ENCODE results near the gene LTBP1.

The LTBP1 gene

GRCh38 chr2:33011941-33012340 is 65.2 kb downstream of the LTBP1 start:
- no peak for DNase-seq (ENCODE audit: low read depth)

- DNase-seq (ENCODE audit: low read depth), result no peak
Measured at GRCh38 chr2:33013684-33014110, 66.9 kb downstream of the LTBP1 start.

GRCh38 chr2:33014268-33014667 is 67.5 kb downstream of the LTBP1 start:
- no peak for DNase-seq (ENCODE audit: low read depth)

GRCh38 chr2:33015421-33016142 is 68.8 kb downstream of the LTBP1 start:
- no peak for DNase-seq (ENCODE audit: low read depth)

- no peak for DNase-seq (ENCODE audit: low read depth)
Measured at GRCh38 chr2:33018271-33018670, 71.5 kb downstream of the LTBP1 start.

GRCh38 chr2:33019796-33020195 is 73.0 kb downstream of the LTBP1 start:
- DNase-seq (ENCODE audit: low read depth), result no peak

GRCh38 chr2:33020883-33021282 is 74.1 kb downstream of the LTBP1 start:
- no peak for DNase-seq (ENCODE audit: low read depth)

- no peak for DNase-seq (ENCODE audit: low read depth)
Measured at GRCh38 chr2:33021542-33022227, 74.9 kb downstream of the LTBP1 start.

- DNase-seq (ENCODE audit: low read depth), result no peak
Measured at GRCh38 chr2:33022395-33022985, 75.7 kb downstream of the LTBP1 start.

GRCh38 chr2:33022989-33023727 is 76.4 kb downstream of the LTBP1 start:
- DNase-seq (ENCODE audit: low read depth), result peak; percentile 50

GRCh38 chr2:33023728-33024500 is 77.2 kb downstream of the LTBP1 start:
- DNase-seq (ENCODE audit: low read depth), result no peak

GRCh38 chr2:33024758-33025157 is 78.0 kb downstream of the LTBP1 start:
- DNase-seq (ENCODE audit: low read depth), result no peak

- DNase-seq (ENCODE audit: low read depth), result no peak
Measured at GRCh38 chr2:33029459-33029858, 82.7 kb downstream of the LTBP1 start.

- no peak for DNase-seq (ENCODE audit: low read depth)
Measured at GRCh38 chr2:33029926-33030325, 83.2 kb downstream of the LTBP1 start.

GRCh38 chr2:33030326-33030725 is 83.6 kb downstream of the LTBP1 start:
- DNase-seq (ENCODE audit: low read depth), result no peak

GRCh38 chr2:33032245-33032644 is 85.5 kb downstream of the LTBP1 start:
- no peak for DNase-seq (ENCODE audit: low read depth)

- no peak for DNase-seq (ENCODE audit: low read depth)
Measured at GRCh38 chr2:33033606-33034081, 86.9 kb downstream of the LTBP1 start.

GRCh38 chr2:33034784-33035183 is 88.0 kb downstream of the LTBP1 start:
- no peak for DNase-seq (ENCODE audit: low read depth)

- no peak for DNase-seq (ENCODE audit: low read depth)
Measured at GRCh38 chr2:33038230-33038629, 91.5 kb downstream of the LTBP1 start.

- DNase-seq (ENCODE audit: low read depth), result no peak
Measured at GRCh38 chr2:33038799-33039198, 92.0 kb downstream of the LTBP1 start.

GRCh38 chr2:33040541-33040940 is 93.8 kb downstream of the LTBP1 start:
- no peak for DNase-seq (ENCODE audit: low read depth)

GRCh38 chr2:33042265-33042664 is 95.5 kb downstream of the LTBP1 start:
- no peak for DNase-seq (ENCODE audit: low read depth)
